ENCODE results near the gene LARP6. TPM values are rescaled to one million over a fixed set of nuclear protein-coding genes. Genes with fewer than 3 reads are reported as not detected.

LARP6 gene
- total and polyA plus RNA-seq, 2 experiments from 2014 or later: 20.0 to 22.4 TPM

DNA sequence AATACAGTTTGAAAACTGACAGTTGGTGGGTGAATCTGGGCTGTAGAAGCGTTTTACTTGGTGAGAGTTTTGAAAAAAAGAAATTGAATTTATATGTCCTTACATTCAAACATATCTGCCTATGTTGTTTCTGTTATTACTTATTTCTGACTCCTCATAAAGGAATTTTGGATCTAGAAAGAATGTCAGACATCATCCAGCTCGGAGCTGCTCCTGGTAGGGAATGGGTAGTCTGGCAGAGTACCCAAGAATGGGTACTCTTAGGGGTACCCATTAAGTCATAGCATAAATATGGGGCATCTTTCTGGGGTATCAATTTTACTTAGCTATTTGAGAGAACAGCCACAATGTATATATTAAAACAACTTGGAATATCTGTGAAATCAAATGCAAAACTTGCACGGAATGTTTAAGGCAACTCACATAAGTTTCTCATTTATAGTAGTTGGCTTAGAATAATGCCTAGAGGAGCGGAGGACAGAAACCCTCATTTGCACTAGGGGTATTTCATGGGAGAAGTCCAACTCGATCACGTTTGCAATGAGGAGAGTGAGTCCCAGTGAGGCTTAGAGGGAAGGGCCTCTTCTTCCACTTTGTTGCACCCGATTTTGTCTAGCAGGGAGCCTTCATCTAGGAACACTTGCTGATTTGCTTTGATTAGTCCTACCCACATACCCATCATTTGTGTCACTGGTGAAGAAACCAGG lies 2.4 kb upstream of the LARP6 start:
- no peaks in the 10 kb centered on the region; the same call in 1 of the 2 replicates for H4K20me1 ChIP-seq (replicated peaks; ENCODE audit: insufficient read depth)
- peaks cover 7% of the 10 kb centered on the region; the same call in 1 of the 2 replicates for H3K79me2 ChIP-seq (replicated peaks; ENCODE audit: insufficient read depth)
- H3K36me3 Mint-ChIP-seq (ENCODE audit: low read depth): peaks cover 5% of the 10 kb centered on the region; the same call in 2 of the 3 replicates
- no peak overlapping the region for H3K4me3 Mint-ChIP-seq
- H3K27me3 Mint-ChIP-seq (ENCODE audit: insufficient read depth, low read depth, poor library complexity): peaks cover 8% of the 10 kb centered on the region
- no peak overlapping the region for H3K27ac Mint-ChIP-seq
- no peak overlapping the region for H3K4me3 ChIP-seq
- H3F3A ChIP-seq (replicated peaks; ENCODE audit: low read depth): 0 out of 2 replicates have a peak, but pooled peaks cover 9% of the 10 kb centered on the region
- H3K9me3 Mint-ChIP-seq: 0 out of 3 replicates have a peak, but pooled peaks cover 3% of the 10 kb centered on the region
- H3K27me3 ChIP-seq (ENCODE audit: insufficient read depth): peaks cover 10% of the 10 kb centered on the region
- ATAC-seq: no peak
- no peak overlapping the region for H3K4me2 ChIP-seq
- H3K4me1 Mint-ChIP-seq: peaks cover 20% of the 10 kb centered on the region
- no peak overlapping the region for H3K27ac ChIP-seq (ENCODE audit: low read depth)
- H2AFZ ChIP-seq: no peak overlapping the region
- peaks cover 8% of the 10 kb centered on the region for H3K4me1 ChIP-seq (ENCODE audit: insufficient read depth)
- no peaks in the 10 kb centered on the region for H3K9me2 ChIP-seq (ENCODE audit: insufficient read depth)
- H3K36me3 ChIP-seq (ENCODE audit: insufficient read depth): no peaks in the 10 kb centered on the region
- TF ChIP-seq ZNF331 (CRISPR knock-in tag; IDR thresholded peaks at IDR 0.05; ENCODE audit: low read depth) (no peak), POLR2AphosphoS5 (IDR thresholded peaks at IDR 0.05; ENCODE audit: low read depth) (no peak), EZH2phosphoT487 (IDR thresholded peaks at IDR 0.05; ENCODE audit: unreplicated experiment) (no peak), EZH2 (IDR thresholded peaks at IDR 0.05; ENCODE audit: low read depth, unreplicated experiment) (no peak), ZNF114 (CRISPR knock-in tag; IDR thresholded peaks at IDR 0.05) (no peak), CREB1 (CRISPR knock-in tag; IDR thresholded peaks at IDR 0.05; ENCODE audit: low read depth) (no peak), NANOG (IDR thresholded peaks at IDR 0.05; ENCODE audit: borderline replicate concordance) (no peak), JUNB (IDR thresholded peaks at IDR 0.05; ENCODE audit: unreplicated experiment) (no peak), STAT1 (IDR thresholded peaks at IDR 0.05; ENCODE audit: unreplicated experiment) (no peak)
- TF ChIP-seq, protein P1, sequence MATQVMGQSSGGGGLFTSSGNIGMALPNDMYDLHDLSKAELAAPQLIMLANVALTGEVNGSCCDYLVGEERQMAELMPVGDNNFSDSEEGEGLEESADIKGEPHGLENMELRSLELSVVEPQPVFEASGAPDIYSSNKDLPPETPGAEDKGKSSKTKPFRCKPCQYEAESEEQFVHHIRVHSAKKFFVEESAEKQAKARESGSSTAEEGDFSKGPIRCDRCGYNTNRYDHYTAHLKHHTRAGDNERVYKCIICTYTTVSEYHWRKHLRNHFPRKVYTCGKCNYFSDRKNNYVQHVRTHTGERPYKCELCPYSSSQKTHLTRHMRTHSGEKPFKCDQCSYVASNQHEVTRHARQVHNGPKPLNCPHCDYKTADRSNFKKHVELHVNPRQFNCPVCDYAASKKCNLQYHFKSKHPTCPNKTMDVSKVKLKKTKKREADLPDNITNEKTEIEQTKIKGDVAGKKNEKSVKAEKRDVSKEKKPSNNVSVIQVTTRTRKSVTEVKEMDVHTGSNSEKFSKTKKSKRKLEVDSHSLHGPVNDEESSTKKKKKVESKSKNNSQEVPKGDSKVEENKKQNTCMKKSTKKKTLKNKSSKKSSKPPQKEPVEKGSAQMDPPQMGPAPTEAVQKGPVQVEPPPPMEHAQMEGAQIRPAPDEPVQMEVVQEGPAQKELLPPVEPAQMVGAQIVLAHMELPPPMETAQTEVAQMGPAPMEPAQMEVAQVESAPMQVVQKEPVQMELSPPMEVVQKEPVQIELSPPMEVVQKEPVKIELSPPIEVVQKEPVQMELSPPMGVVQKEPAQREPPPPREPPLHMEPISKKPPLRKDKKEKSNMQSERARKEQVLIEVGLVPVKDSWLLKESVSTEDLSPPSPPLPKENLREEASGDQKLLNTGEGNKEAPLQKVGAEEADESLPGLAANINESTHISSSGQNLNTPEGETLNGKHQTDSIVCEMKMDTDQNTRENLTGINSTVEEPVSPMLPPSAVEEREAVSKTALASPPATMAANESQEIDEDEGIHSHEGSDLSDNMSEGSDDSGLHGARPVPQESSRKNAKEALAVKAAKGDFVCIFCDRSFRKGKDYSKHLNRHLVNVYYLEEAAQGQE (IDR thresholded peaks at IDR 0.05; ENCODE audit: unreplicated experiment): no peak
- TF ChIP-seq, protein P2, sequence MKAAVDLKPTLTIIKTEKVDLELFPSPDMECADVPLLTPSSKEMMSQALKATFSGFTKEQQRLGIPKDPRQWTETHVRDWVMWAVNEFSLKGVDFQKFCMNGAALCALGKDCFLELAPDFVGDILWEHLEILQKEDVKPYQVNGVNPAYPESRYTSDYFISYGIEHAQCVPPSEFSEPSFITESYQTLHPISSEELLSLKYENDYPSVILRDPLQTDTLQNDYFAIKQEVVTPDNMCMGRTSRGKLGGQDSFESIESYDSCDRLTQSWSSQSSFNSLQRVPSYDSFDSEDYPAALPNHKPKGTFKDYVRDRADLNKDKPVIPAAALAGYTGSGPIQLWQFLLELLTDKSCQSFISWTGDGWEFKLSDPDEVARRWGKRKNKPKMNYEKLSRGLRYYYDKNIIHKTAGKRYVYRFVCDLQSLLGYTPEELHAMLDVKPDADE (IDR thresholded peaks at IDR 0.05): no peak
- TF ChIP-seq, protein P3, sequence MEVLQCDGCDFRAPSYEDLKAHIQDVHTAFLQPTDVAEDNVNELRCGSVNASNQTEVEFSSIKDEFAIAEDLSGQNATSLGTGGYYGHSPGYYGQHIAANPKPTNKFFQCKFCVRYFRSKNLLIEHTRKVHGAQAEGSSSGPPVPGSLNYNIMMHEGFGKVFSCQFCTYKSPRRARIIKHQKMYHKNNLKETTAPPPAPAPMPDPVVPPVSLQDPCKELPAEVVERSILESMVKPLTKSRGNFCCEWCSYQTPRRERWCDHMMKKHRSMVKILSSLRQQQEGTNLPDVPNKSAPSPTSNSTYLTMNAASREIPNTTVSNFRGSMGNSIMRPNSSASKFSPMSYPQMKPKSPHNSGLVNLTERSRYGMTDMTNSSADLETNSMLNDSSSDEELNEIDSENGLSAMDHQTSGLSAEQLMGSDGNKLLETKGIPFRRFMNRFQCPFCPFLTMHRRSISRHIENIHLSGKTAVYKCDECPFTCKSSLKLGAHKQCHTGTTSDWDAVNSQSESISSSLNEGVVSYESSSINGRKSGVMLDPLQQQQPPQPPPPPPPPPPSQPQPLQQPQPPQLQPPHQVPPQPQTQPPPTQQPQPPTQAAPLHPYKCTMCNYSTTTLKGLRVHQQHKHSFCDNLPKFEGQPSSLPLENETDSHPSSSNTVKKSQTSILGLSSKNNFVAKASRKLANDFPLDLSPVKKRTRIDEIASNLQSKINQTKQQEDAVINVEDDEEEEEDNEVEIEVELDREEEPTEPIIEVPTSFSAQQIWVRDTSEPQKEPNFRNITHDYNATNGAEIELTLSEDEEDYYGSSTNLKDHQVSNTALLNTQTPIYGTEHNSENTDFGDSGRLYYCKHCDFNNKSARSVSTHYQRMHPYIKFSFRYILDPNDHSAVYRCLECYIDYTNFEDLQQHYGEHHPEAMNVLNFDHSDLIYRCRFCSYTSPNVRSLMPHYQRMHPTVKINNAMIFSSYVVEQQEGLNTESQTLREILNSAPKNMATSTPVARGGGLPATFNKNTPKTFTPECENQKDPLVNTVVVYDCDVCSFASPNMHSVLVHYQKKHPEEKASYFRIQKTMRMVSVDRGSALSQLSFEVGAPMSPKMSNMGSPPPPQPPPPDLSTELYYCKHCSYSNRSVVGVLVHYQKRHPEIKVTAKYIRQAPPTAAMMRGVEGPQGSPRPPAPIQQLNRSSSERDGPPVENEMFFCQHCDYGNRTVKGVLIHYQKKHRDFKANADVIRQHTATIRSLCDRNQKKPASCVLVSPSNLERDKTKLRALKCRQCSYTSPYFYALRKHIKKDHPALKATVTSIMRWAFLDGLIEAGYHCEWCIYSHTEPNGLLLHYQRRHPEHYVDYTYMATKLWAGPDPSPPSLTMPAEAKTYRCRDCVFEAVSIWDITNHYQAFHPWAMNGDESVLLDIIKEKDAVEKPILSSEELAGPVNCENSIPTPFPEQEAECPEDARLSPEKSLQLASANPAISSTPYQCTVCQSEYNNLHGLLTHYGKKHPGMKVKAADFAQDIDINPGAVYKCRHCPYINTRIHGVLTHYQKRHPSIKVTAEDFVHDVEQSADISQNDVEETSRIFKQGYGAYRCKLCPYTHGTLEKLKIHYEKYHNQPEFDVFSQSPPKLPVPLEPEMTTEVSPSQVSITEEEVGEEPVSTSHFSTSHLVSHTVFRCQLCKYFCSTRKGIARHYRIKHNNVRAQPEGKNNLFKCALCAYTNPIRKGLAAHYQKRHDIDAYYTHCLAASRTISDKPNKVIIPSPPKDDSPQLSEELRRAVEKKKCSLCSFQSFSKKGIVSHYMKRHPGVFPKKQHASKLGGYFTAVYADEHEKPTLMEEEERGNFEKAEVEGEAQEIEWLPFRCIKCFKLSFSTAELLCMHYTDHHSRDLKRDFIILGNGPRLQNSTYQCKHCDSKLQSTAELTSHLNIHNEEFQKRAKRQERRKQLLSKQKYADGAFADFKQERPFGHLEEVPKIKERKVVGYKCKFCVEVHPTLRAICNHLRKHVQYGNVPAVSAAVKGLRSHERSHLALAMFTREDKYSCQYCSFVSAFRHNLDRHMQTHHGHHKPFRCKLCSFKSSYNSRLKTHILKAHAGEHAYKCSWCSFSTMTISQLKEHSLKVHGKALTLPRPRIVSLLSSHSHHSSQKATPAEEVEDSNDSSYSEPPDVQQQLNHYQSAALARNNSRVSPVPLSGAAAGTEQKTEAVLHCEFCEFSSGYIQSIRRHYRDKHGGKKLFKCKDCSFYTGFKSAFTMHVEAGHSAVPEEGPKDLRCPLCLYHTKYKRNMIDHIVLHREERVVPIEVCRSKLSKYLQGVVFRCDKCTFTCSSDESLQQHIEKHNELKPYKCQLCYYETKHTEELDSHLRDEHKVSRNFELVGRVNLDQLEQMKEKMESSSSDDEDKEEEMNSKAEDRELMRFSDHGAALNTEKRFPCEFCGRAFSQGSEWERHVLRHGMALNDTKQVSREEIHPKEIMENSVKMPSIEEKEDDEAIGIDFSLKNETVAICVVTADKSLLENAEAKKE (CRISPR knock-in tag; IDR thresholded peaks at IDR 0.05): no peak
- TF ChIP-seq, protein P4, sequence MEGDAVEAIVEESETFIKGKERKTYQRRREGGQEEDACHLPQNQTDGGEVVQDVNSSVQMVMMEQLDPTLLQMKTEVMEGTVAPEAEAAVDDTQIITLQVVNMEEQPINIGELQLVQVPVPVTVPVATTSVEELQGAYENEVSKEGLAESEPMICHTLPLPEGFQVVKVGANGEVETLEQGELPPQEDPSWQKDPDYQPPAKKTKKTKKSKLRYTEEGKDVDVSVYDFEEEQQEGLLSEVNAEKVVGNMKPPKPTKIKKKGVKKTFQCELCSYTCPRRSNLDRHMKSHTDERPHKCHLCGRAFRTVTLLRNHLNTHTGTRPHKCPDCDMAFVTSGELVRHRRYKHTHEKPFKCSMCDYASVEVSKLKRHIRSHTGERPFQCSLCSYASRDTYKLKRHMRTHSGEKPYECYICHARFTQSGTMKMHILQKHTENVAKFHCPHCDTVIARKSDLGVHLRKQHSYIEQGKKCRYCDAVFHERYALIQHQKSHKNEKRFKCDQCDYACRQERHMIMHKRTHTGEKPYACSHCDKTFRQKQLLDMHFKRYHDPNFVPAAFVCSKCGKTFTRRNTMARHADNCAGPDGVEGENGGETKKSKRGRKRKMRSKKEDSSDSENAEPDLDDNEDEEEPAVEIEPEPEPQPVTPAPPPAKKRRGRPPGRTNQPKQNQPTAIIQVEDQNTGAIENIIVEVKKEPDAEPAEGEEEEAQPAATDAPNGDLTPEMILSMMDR (conservative IDR thresholded peaks at IDR 0.05; ENCODE audit: low read depth in 2 of 2): no peak
- DNase-seq (ENCODE audit: low spot score): no peak

All from GM23338 (cell line).